ENCODE measurements around the gene OR2G6.
"Not testable (repeated sequence)": the region's sequence is repeated elsewhere in the genome, so short reads cannot be mapped to it uniquely, and the experiment has no call there.

The OR2G6 gene

DNA sequence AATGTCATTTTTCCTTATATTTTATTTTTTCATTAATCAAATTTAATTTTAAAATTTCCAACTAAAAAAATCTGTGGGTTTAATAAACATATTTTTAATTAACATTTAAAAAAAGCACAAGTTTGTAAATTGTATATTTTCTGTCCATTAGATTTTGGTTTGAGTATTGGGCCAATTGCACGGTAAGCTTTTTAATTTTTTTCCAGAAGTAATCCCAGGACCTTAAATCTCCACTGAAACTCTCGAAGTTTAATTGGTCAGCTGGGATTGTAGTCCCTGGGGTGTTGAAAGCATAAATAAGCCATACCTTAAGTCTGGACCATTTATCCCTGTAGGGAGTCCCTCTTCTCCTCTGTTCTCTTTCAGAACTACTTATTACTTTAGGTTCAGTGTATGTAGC lies at the start of gene OR2G6:
TSS of gene OR2G6 (plus strand) at position 301 of the 400 bp plus-strand sequence. CDS start 13,574 bp downstream, outside the sequence.
- DNase-seq: not testable (repeated sequence)

DNA sequence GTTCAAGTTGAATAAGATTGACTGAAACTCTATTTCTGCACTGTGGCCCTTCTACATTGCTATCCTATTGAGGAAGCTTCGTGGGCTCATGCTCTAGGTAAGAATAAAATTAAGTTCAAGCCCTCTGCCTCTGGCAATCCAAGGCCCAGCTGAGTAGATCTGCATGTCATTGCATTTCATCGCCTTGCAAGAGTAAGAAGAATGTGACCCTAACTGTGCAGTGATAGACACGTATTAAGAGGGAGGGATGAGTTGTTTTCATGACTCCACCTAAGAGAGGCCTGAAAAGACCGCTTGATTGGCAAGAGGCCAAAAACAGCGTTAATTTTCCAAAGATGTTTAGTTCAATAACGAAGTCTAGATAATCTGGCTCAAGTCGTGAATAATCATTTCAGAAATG lies 48.8 kb upstream of the OR2G6 start:
- not testable (repeated sequence) for DNase-seq

DNA sequence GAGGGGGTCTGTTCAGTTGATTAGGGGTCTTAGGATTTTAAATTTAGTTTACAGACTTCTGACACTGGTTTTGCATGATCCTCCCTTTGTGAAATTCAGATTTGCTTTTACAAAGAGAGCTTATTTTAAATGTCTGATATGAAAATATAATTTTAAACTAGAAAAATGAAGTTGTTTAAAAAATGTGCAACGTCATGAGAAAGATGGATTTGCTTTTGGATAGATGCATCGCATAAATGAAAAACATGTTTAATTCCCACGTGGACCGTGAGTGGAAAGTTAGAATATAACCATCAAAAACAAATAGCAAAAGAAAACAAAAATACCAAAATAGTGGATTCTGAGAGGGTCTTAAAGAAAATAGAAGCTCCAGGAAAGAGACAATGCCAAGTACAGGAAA lies 36.7 kb upstream of the OR2G6 start:
- no peak for DNase-seq

- DNase-seq: not testable (repeated sequence)
Measured at GRCh38 chr1:248472111-248472510, 35.8 kb upstream of the OR2G6 start.

GRCh38 chr1:248473051-248473450 lies 34.8 kb upstream of the OR2G6 start, which contains the start of gene OR2T3:
Gene OR2T3 (plus strand): TSS chr1:248473351. CDS start chr1:248473351, 0 bp downstream.
- not testable (repeated sequence) for DNase-seq

GRCh38 chr1:248475660-248476059 lies 32.2 kb upstream of the OR2G6 start:
- not testable (repeated sequence) for DNase-seq

GRCh38 chr1:248481686-248482579 lies 25.9 kb upstream of the OR2G6 start:
- DNase-seq: not testable (repeated sequence)

- DNase-seq: not testable (repeated sequence)
Measured at GRCh38 chr1:248488289-248488688, 19.6 kb upstream of the OR2G6 start, which contains the start of gene OR2T5. Gene OR2T5 (plus strand): TSS chr1:248488589. CDS start chr1:248488589, 0 bp downstream.

- not testable (repeated sequence) for DNase-seq
Measured at GRCh38 chr1:248496661-248497060, 11.2 kb upstream of the OR2G6 start.

DNA sequence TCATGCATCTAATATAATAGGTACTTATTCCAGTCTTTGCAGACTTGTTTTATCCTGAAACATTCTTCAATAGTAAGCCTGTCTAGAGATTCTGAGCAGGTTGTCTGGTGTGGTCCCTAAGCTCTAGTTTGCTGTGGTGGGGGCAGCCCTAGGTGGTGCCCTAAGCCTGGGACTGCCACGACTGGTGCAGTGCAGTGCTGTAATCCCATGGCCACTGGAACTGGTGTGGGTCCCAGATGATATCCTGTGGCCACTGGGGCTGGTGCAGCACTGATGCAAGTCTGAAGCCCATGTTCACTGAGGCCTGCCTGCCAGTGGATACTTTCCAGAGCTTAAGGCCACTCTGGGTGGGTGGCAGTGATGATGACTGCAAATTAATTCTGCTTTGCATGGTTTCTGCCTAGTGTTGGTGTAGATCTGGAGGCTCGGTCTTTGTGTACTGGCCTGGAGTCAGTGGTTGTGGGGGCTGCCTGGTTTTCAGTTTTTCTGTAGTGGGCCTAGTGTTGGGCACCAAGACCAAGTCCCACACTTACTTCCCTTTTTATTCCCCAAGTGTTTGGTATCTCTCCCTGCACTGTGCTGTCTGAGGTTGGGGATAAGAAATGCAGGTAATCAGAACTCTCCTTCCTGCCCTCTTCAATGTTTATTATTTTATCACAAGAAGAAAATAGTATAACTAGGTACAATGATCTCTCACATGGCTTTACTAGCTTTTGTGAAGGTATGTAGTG lies 7.4 kb upstream of the OR2G6 start:
- not testable (repeated sequence) for DNase-seq

- not testable (repeated sequence) for DNase-seq
Measured at GRCh38 chr1:248510217-248510616, 2.3 kb downstream of the OR2G6 start.

GRCh38 chr1:248521856-248522255 lies 14.0 kb downstream of the OR2G6 start:
- no peak for DNase-seq

DNA sequence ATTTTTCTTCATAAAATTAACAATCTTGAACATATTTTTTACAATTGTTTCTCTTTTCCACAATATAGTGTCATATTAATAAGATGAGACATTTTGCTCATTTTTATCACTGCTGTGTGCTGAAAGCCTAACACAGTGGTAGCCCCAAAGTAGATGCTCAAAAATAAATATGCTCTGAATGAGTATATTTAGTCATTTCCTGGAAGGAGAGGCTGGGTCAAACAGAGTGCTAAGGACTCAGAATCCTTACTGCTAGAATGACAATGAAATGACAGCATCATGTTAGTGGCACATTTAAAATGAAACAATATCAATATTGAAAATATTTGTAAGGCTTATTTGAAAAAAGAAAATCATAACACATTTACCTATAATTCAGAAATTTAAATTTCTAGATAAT lies 29.6 kb downstream of the OR2G6 start:
- DNase-seq: not testable (repeated sequence)

GRCh38 chr1:248547383-248547782 lies 39.5 kb downstream of the OR2G6 start:
- DNase-seq: not testable (repeated sequence)

DNA sequence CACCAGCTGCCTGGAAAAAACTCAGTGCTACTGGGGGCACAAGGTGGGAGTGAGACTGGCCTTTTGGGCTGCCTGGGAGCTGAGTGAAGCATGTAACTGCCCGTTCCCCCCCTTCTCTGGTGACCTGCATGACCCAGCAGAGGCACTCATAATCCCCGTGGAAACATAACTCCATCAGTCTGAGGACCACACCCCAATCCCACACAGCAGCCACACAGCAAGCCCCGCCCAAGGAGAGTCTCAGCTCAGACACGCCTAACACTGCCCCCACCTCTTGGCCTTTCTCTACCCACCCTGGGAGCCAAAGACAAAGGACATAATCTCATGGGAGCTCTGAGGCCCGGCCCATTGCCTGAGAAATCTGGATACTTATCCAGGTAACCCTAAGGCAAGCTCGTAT lies 43.2 kb downstream of the OR2G6 start:
- not testable (repeated sequence) for DNase-seq

- DNase-seq: not testable (repeated sequence)
Measured at GRCh38 chr1:248562672-248563071, 54.8 kb downstream of the OR2G6 start, which contains the start of gene OR2T29. Gene OR2T29 (minus strand): TSS chr1:248562772. CDS start chr1:248559491, 3,281 bp downstream.

DNA sequence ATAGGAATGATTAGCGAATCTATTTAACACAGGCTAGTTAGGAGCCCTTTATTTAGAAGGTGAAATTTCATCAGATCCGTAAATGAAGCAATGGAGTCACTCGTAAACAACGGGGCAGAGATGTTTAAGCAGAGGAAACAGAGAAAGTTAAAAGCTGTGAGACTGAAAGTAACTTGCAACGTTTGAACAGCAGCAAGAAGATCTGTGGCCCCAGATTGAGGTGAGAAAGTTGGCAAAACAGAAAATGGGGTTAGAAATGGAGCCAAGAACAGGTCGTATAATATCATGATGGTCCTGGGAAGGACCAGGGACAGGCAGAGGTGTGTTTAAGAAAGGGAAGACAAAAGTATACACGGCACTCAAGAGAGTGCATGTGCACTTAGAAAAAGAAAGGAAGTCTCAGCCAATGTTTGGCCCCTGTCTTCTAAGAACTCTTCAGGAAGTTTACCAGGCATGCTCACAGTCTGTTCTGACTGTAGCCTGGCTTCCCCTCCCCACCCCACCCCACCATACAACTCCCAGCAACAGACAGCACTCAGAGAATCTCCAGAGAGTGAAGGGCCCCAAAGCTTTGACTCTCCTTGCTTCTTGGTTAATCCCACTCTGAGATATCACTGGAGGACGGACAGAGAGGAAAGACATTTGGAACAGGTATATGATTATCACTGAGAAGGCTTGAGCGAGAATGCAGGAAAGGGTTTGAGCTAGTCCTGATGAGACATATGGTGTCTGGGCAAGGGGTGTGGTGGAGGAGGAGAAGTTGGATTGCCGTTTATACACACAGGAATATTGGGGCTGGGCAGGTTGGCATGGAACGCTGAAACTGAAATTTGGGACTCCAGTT lies 57.9 kb downstream of the OR2G6 start:
- not testable (repeated sequence) for DNase-seq

DNA sequence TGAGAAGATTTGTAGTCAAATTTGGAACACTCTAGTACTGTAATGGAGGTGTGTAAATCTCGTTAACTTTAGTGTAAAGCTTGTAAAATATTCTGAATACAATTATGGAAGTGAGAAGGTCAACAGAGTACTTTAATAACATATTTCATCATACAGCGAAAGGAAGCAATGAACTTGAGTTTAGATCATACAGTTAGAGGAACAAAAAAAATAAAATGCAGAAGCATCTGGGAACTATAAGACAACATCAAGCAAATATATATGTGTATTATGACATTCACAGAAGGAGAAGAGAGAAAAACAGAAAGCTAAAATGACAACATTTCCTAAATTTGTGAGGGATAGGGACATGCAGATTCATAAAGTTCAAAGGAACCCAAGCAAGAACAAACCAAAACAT lies 61.2 kb downstream of the OR2G6 start:
- DNase-seq: not testable (repeated sequence)

- not testable (repeated sequence) for DNase-seq
Measured at GRCh38 chr1:248570811-248571210, 62.9 kb downstream of the OR2G6 start.

GRCh38 chr1:248572049-248572448 lies 64.2 kb downstream of the OR2G6 start:
- DNase-seq: not testable (repeated sequence)

GRCh38 chr1:248573856-248574255 lies 66.0 kb downstream of the OR2G6 start:
- DNase-seq: not testable (repeated sequence)

GRCh38 chr1:248574657-248575056 lies 66.8 kb downstream of the OR2G6 start, which contains the start of gene OR2T34:
Gene OR2T34 (minus strand): TSS chr1:248574757. CDS start chr1:248574757, 0 bp downstream.
- DNase-seq: not testable (repeated sequence)
